GM19351 (cell line): ENCODE data around the gene RER1.
"Not testable (repeated sequence)": the region's sequence is repeated elsewhere in the genome, so short reads cannot be mapped to it uniquely, and the experiment has no call there.

Source experiments
- ATAC-seq: cut with Tn5 transposase; IDR thresholded peaks from one replicate; pipeline ENCODE4 v1.9.1; 2021; ENCODE audit warnings: mild to moderate bottlenecking, moderate library complexity; ENCODE audit not compliant: unreplicated experiment

Gene RER1

GRCh38 chr1:2440346-2440745 lies 48.7 kb downstream of the RER1 start:
- ATAC-seq = not testable (repeated sequence)

- no peak for ATAC-seq
Observed at GRCh38 chr1:2441746-2442145, 50.1 kb downstream of the RER1 start.

GRCh38 chr1:2442661-2443060 lies 51.0 kb downstream of the RER1 start:
- ATAC-seq = no peak

- no peak for ATAC-seq
Observed at GRCh38 chr1:2443277-2444137, 51.9 kb downstream of the RER1 start.

GRCh38 chr1:2444138-2444591 lies 52.5 kb downstream of the RER1 start:
- no peak for ATAC-seq

- no peak for ATAC-seq
Observed at GRCh38 chr1:2445162-2445822, 53.7 kb downstream of the RER1 start.

GRCh38 chr1:2445823-2446215 lies 54.2 kb downstream of the RER1 start:
- no peak for ATAC-seq

- no peak for ATAC-seq
Observed at GRCh38 chr1:2446394-2446793, 54.8 kb downstream of the RER1 start.

GRCh38 chr1:2446861-2447260 lies 55.2 kb downstream of the RER1 start:
- no peak for ATAC-seq

GRCh38 chr1:2447276-2448097 lies 55.8 kb downstream of the RER1 start:
- ATAC-seq = no peak

GRCh38 chr1:2448098-2448445 lies 56.4 kb downstream of the RER1 start:
- no peak for ATAC-seq

GRCh38 chr1:2449636-2450454 lies 58.2 kb downstream of the RER1 start:
- no peak for ATAC-seq

- ATAC-seq = no peak
Observed at GRCh38 chr1:2451741-2452140, 60.1 kb downstream of the RER1 start.

GRCh38 chr1:2452201-2452931 lies 60.7 kb downstream of the RER1 start:
- ATAC-seq = no peak

GRCh38 chr1:2452932-2453315 lies 61.3 kb downstream of the RER1 start:
- no peak for ATAC-seq

- no peak for ATAC-seq
Observed at GRCh38 chr1:2454227-2454626, 62.6 kb downstream of the RER1 start.
